ENCODE results near the gene UNC80. TPM values are rescaled to one million over a fixed set of nuclear protein-coding genes. Genes with fewer than 3 reads are reported as not detected.

UNC80 gene
- total and polyA plus RNA-seq, 2 of the 4 experiments (the other 2 are of a cell fraction) = not detected

- TF ChIP-seq MAZ (IDR thresholded peaks at IDR 0.05; ENCODE audit: borderline replicate concordance, low read depth, low read length) (peak; percentile 94), RFX5 (IDR thresholded peaks at IDR 0.05; ENCODE audit: low read depth, low read length) (no peak), BHLHE40 (IDR thresholded peaks at IDR 0.05; ENCODE audit: low read depth, low read length) (no peak), CEBPB (IDR thresholded peaks at IDR 0.05; ENCODE audit: low read depth, low read length) (no peak)
These were observed 230.8 kb downstream of the UNC80 start, which contains the start of gene RPE (continued) for GRCh38 chr2:210002158-210003157.

DNA sequence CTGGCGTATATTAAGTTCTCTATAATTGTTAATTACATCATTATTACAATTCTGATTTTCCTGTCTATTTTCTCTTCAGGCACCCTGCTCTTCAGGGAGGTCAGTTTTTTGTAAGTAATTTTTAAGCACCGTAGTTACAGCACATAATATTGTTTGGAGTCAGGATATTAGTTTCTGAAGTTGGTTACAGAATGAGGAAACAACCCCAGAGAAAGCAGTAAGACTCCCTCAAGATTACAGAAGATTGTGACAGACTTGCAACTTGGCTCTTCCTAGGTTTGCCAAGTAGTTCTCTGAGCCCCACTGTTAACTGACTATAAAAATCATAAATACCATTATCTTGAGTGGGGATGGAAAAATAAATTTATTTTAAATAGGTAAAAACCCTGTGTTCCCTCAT lies 231.7 kb downstream of the UNC80 start:
- H3K23ac ChIP-seq (ENCODE audit: low read depth, low read length) = 0 out of 2 replicates have a peak overlapping the region, but pooled peaks have one; percentile 46
- H4K91ac ChIP-seq (ENCODE audit: insufficient read depth, low read depth, low read length) = no peak overlapping the region
- H3K4me2 ChIP-seq (ENCODE audit: low read depth, low read length) = peak overlapping the region; percentile 97
- peaks cover 4% of the 10 kb centered on the region for H3K36me3 ChIP-seq (ENCODE audit: control insufficient read depth, insufficient read depth, low read length)
- BruUV-seq (replicated peaks) = no TSS peak
- no peak overlapping the region for H3K27ac ChIP-seq (ENCODE audit: insufficient read depth, low read length)
- H2AFZ ChIP-seq (replicated peaks; ENCODE audit: low read length, poor library complexity) = no peak overlapping the region
- H2BK120ac ChIP-seq (ENCODE audit: low read depth, low read length) = no peak overlapping the region
- no CpG with 5 or more reads among the region's 2 CpGs for WGBS, 2 experiments (ENCODE audit: extremely low coverage in 2 of 2, insufficient read length in 1 of 2)
- H4K5ac ChIP-seq (ENCODE audit: low read depth, low read length) = no peak overlapping the region; the same call in 1 of the 2 replicates
- no peak overlapping the region for H2AK9ac ChIP-seq (replicated peaks; ENCODE audit: low read depth, low read length, poor library complexity)
- H3K9me1 ChIP-seq (ENCODE audit: insufficient read depth, low read length) = no peaks in the 10 kb centered on the region
- peak overlapping the region in 1 of 2 experiments; percentile 90; a peak in 1 of 4 replicates for H4K8ac ChIP-seq (ENCODE audit: low read depth in 2 of 2, low read length in 2 of 2)
- dilution Hi-C loops (cut with HindIII; ENCODE audit: low sequenced_read_pairs, unreplicated experiment) (no loop called here), in situ Hi-C loops (cut with MboI; ENCODE audit: low sequenced_read_pairs) (no loop called here), intact Hi-C loops (cut with micrococcal nuclease) (no loop called here)
- H3K27me3 ChIP-seq (ENCODE audit: control insufficient read depth, insufficient read depth, low read length) = no peaks in the 10 kb centered on the region
- peak overlapping the region; percentile 89 for H3K9ac ChIP-seq (ENCODE audit: low read depth, low read length)
- ATAC-seq (ENCODE audit: low read depth) = no peak
- no peak overlapping the region for H2BK5ac ChIP-seq (ENCODE audit: low read depth, low read length, poor library complexity, severe bottlenecking)
- H4K20me1 ChIP-seq (ENCODE audit: insufficient read depth, low read length) = peaks cover 3% of the 10 kb centered on the region; the same call in 1 of the 2 replicates
- no peak overlapping the region for H3K18ac ChIP-seq (ENCODE audit: low read depth, low read length)
- no peak overlapping the region for H3K56ac ChIP-seq (ENCODE audit: extremely low read depth, insufficient read depth, low read length)
- peak; percentile 25; the same call in 1 of the 2 replicates for TF ChIP-seq CEBPB (IDR thresholded peaks at IDR 0.05; ENCODE audit: low read depth, low read length)
- TF ChIP-seq CTCF (conservative IDR thresholded peaks at IDR 0.05; ENCODE audit: low read depth, low read length) = no peak
- H3K14ac ChIP-seq (replicated peaks; ENCODE audit: low read depth, low read length) = no peak overlapping the region; the same call in 1 of the 2 replicates
- DNase-seq = no peak
- CTCF ChIA-PET = interaction anchor here (1.1 kb wide), 1 partner anchor 192 kb away, joined by 3 read pairs; no protein-coding TSS in a partner anchor
- POLR2A ChIA-PET (ENCODE audit: unreplicated experiment) = no interaction called here
- no peak overlapping the region for H3K4ac ChIP-seq (ENCODE audit: low read depth, low read length)
- H2AK5ac ChIP-seq (ENCODE audit: low read depth, low read length) = no peak overlapping the region
- H3K4me1 ChIP-seq (ENCODE audit: control insufficient read depth, insufficient read depth, low read length) = peaks cover 5% of the 10 kb centered on the region
- no peak overlapping the region for H2BK15ac ChIP-seq (ENCODE audit: low read depth, low read length)
- H3K9me3 ChIP-seq (ENCODE audit: control insufficient read depth, insufficient read depth, low read length) = no peaks in the 10 kb centered on the region
- no peak overlapping the region for H2BK20ac ChIP-seq (ENCODE audit: low read depth, low read length)
- H3K4me3 ChIP-seq (ENCODE audit: insufficient read depth, low read depth, low read length) = peak overlapping the region; percentile 94
- peaks cover 3 to 22% of the 10 kb centered on the region in 2 experiments; a peak in 3 of 4 replicates for H3K79me1 ChIP-seq (ENCODE audit: low read depth in 1 of 2, low read length in 2 of 2)

All from IMR-90 (cell line).